H1 (cell line): ENCODE results near the gene DOLK. TPM values are rescaled to one million over a fixed set of nuclear protein-coding genes. Genes with fewer than 3 reads are reported as not detected.

Source experiments
- ASH2L ChIP-seq: fragments of 200-600, 300-600 bp; sonication (generic); IDR thresholded peaks from one replicate; pipeline ENCODE4 v1.7.1; 2017; ENCODE audit warnings: low read length
- SRF ChIP-seq: IDR thresholded peaks from 2 replicates; pipeline ENCODE4 v1.6.1; 2011; ENCODE audit warnings: mild to moderate bottlenecking, low read depth, low read length, moderate library complexity
- polyA plus RNA-seq, 7 experiments: library from polyadenylated mRNA; depleted of rRNA in 3 of 7; stranded (reverse) in 5 of 7; unstranded in 2 of 7; fragments of >200 nt in 5 of 7; fragments of 200-250 nt in 2 of 7; gene quantifications; 1 replicate in 5 of 7; 2 replicates in 1 of 7; 4 replicates in 1 of 7; pipeline versions ENCODE4 v1.2.1 to v1.2.3, GENCODE V29; 2011 to 2013; ENCODE audit warnings: missing spikeins in 2 of 7, mixed read lengths in 2 of 7
- total RNA-seq: library from RNA; stranded (reverse); fragmentation: NEBNext Ultra II Directional; extraction: Animal tissue kit (Norgen Biotek cat#: 25700); gene quantifications from 2 replicates; pipeline ENCODE4 v1.2.1, GENCODE V29; 2021
- TF ChIP-seq, protein P1 (sequence below): IDR thresholded peaks from 2 replicates; pipeline ENCODE4 v1.6.1; 2011; ENCODE audit warnings: low read depth, mild to moderate bottlenecking, low read length; ENCODE audit not compliant: insufficient read depth

The DOLK gene
- total and polyA plus RNA-seq, 2 of the 8 experiments (the other 6 are each of a cell fraction or from before 2014, with no cell fraction given): 17.2 to 44.3 TPM

- TF ChIP-seq ASH2L (no peak), SRF (no peak)
- TF ChIP-seq, protein P1, sequence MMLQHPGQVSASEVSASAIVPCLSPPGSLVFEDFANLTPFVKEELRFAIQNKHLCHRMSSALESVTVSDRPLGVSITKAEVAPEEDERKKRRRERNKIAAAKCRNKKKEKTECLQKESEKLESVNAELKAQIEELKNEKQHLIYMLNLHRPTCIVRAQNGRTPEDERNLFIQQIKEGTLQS: no peak
These were observed 44.9 kb downstream of the DOLK start (continued) for GRCh38 chr9:128902351-128903078.
